GM12878 (cell line): ENCODE data around the gene DMKN. TPM values are rescaled to one million over a fixed set of nuclear protein-coding genes. Genes with fewer than 3 reads are reported as not detected.

Experiments
- ASH2L ChIP-seq: fragments of 300-600, 200-600 bp; sonication (generic); IDR thresholded peaks from 2 replicates; pipeline ENCODE4 v1.6.1; 2017; ENCODE audit warnings: low read depth, mild to moderate bottlenecking, borderline replicate concordance
- BCL11A ChIP-seq: IDR thresholded peaks from 2 replicates; pipeline ENCODE4 v1.6.1; 2011; ENCODE audit warnings: low read depth, low read length
- BCLAF1 ChIP-seq: fragments of 450-650 bp; IDR thresholded peaks from 2 replicates; pipeline ENCODE4 v1.6.1; 2017; ENCODE audit warnings: antibody characterized with exemption, mild to moderate bottlenecking, moderate library complexity
- BMI1 ChIP-seq: fragments of 450-650 bp; IDR thresholded peaks from 2 replicates; pipeline ENCODE4 v1.6.1; 2016; ENCODE audit warnings: mild to moderate bottlenecking, moderate library complexity, borderline replicate concordance
- CBX5 ChIP-seq: sonication (generic); IDR thresholded peaks from 2 replicates; pipeline ENCODE4 v1.6.1; 2016; ENCODE audit warnings: low read depth, moderate library complexity, mild to moderate bottlenecking, inconsistent platforms
- EZH2 ChIP-seq: IDR thresholded peaks from 2 replicates; pipeline ENCODE4 v1.6.1; 2012; ENCODE audit warnings: low read depth, mild to moderate bottlenecking, control low read depth, inconsistent platforms, low read length, borderline replicate concordance; ENCODE audit not compliant: control insufficient read depth
- JUNB ChIP-seq: IDR thresholded peaks from 2 replicates; pipeline ENCODE4 v1.6.1; 2016; ENCODE audit warnings: antibody characterized with exemption, mild to moderate bottlenecking
- MEF2A ChIP-seq: IDR thresholded peaks from 2 replicates; pipeline ENCODE4 v1.6.1; 2011; ENCODE audit warnings: low read depth, mild to moderate bottlenecking, low read length, moderate library complexity; ENCODE audit not compliant: insufficient read depth
- NRF1 ChIP-seq: conservative IDR thresholded peaks from 2 replicates; pipeline ENCODE4 v1.6.1; 2011; ENCODE audit warnings: mild to moderate bottlenecking, low read depth, low read length, improper control_type of control experiment
- POLR2A ChIP-seq: IDR thresholded peaks from 2 replicates; pipeline ENCODE4 v1.6.1; 2011; ENCODE audit warnings: low read depth, mild to moderate bottlenecking, low read length
- RB1 ChIP-seq: fragments of 450-650 bp; formaldehyde crosslinking; IDR thresholded peaks from 2 replicates; pipeline ENCODE4 v1.6.1; 2017; ENCODE audit warnings: mild to moderate bottlenecking, borderline replicate concordance
- RBBP5 ChIP-seq: fragments of 200-600 bp; sonication (generic); conservative IDR thresholded peaks from 2 replicates; pipeline ENCODE4 v1.6.1; 2016
- SKIL ChIP-seq: fragments of 450-650 bp; IDR thresholded peaks from 2 replicates; pipeline ENCODE4 v1.6.1; 2017; ENCODE audit warnings: mild to moderate bottlenecking, low read depth, inconsistent platforms; ENCODE audit not compliant: poor library complexity, severe bottlenecking
- SMAD1 ChIP-seq: fragments of 450-650 bp; IDR thresholded peaks from 2 replicates; pipeline ENCODE4 v1.6.1; 2018; ENCODE audit warnings: mild to moderate bottlenecking, low read depth; ENCODE audit not compliant: partially characterized antibody
- SMARCA5 ChIP-seq: fragments of 450-650 bp; IDR thresholded peaks from 2 replicates; pipeline ENCODE4 v1.6.1; 2017; ENCODE audit warnings: mild to moderate bottlenecking
- STAT1 ChIP-seq: fragments of 450-650 bp; conservative IDR thresholded peaks from 2 replicates; pipeline ENCODE4 v1.6.1; 2014; ENCODE audit warnings: antibody characterized with exemption, mild to moderate bottlenecking
- TAF1 ChIP-seq: IDR thresholded peaks from 2 replicates; pipeline ENCODE4 v1.6.1; 2011; ENCODE audit warnings: mild to moderate bottlenecking, low read depth, low read length, borderline replicate concordance
- USF1 ChIP-seq: IDR thresholded peaks from 2 replicates; pipeline ENCODE4 v1.6.1; 2011; ENCODE audit warnings: borderline replicate concordance, low read depth, mild to moderate bottlenecking, moderate library complexity, mixed read lengths, low read length; ENCODE audit not compliant: insufficient read depth; ENCODE audit errors: extremely low read length
- WRNIP1 ChIP-seq: IDR thresholded peaks from 2 replicates; pipeline ENCODE4 v1.6.1; 2011; ENCODE audit warnings: low read depth, low read length, improper control_type of control experiment, borderline replicate concordance
- YY1 ChIP-seq: IDR thresholded peaks from 2 replicates; pipeline ENCODE4 v1.6.1; 2011; ENCODE audit warnings: low read depth, mild to moderate bottlenecking, low read length
- ZNF622 ChIP-seq: fragments of 450-650 bp; IDR thresholded peaks from 2 replicates; pipeline ENCODE4 v1.6.1; 2017; ENCODE audit warnings: mild to moderate bottlenecking, inconsistent platforms
- polyA plus RNA-seq, 11 experiments: library from polyadenylated mRNA; depleted of rRNA in 4 of 11; unstranded in 6 of 11; stranded (reverse) in 5 of 11; fragments of >200 nt; fragmentation: Nextera tagmentation in 4 of 11; fragmentation: Illumina TruSeq in 1 of 11; extraction: Ambion mirVana in 4 of 11; extraction: Trizol in 1 of 11; gene quantifications; 1 replicate in 1 of 11; 2 replicates in 10 of 11; pipeline versions ENCODE4 v1.2.1 to v1.2.3, GENCODE V29; 2011 to 2016; ENCODE audit warnings: inconsistent platforms in 2 of 11, missing spikeins in 2 of 11, low read depth in 1 of 11
- total RNA-seq, 4 experiments: library from RNA; depleted of rRNA in 3 of 4; stranded (reverse); fragments of >200 nt in 3 of 4; fragmentation: Illumina TruSeq in 1 of 4; extraction: Trizol in 1 of 4; gene quantifications; 2 replicates each; pipeline versions ENCODE4 v1.2.1 to v1.2.3, GENCODE V29; 2013 to 2021
- TF ChIP-seq, protein P1 (sequence below): IDR thresholded peaks from 2 replicates; pipeline ENCODE4 v1.6.1; 2012; ENCODE audit warnings: mild to moderate bottlenecking, low read depth, low read length

DMKN gene
- total and polyA plus RNA-seq, 10 of the 15 experiments (the other 5 are each of a cell fraction or from before 2014, with no cell fraction given), result 36.4 to 114 (median 58.6) TPM

- TF ChIP-seq BCLAF1 (no peak), WRNIP1 (no peak), USF1 (no peak), SMARCA5 (no peak), SKIL (peak; percentile 90), RBBP5 (no peak), BMI1 (no peak), TAF1 (no peak), YY1 (no peak), CBX5 (no peak), JUNB (no peak), STAT1 (no peak), ZNF622 (no peak), MEF2A (no peak), BCL11A (0 out of 2 replicates have a peak, but pooled peaks have one; percentile 18), POLR2A (no peak), RB1 (peak; percentile 93; the same call in 1 of the 2 replicates), SMAD1 (peak; percentile 20), NRF1 (no peak), EZH2 (no peak), ASH2L (no peak)
- TF ChIP-seq, protein P1, sequence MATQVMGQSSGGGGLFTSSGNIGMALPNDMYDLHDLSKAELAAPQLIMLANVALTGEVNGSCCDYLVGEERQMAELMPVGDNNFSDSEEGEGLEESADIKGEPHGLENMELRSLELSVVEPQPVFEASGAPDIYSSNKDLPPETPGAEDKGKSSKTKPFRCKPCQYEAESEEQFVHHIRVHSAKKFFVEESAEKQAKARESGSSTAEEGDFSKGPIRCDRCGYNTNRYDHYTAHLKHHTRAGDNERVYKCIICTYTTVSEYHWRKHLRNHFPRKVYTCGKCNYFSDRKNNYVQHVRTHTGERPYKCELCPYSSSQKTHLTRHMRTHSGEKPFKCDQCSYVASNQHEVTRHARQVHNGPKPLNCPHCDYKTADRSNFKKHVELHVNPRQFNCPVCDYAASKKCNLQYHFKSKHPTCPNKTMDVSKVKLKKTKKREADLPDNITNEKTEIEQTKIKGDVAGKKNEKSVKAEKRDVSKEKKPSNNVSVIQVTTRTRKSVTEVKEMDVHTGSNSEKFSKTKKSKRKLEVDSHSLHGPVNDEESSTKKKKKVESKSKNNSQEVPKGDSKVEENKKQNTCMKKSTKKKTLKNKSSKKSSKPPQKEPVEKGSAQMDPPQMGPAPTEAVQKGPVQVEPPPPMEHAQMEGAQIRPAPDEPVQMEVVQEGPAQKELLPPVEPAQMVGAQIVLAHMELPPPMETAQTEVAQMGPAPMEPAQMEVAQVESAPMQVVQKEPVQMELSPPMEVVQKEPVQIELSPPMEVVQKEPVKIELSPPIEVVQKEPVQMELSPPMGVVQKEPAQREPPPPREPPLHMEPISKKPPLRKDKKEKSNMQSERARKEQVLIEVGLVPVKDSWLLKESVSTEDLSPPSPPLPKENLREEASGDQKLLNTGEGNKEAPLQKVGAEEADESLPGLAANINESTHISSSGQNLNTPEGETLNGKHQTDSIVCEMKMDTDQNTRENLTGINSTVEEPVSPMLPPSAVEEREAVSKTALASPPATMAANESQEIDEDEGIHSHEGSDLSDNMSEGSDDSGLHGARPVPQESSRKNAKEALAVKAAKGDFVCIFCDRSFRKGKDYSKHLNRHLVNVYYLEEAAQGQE, result no peak
Observed at GRCh38 chr19:35484252-35485036, 29.0 kb downstream of the DMKN start (continued).
